Coronary artery (tissue), 2 donors: ENCODE results near the gene KCND3.
A peak's percentile ranks its signal among the peaks of the same experiment; 100 is the strongest.

Source experiments
- DNase-seq: peaks from one replicate; pipeline ENCODE4 v3.0.0-alpha.2; 2017; ENCODE audit warnings: low spot score
- H3K27ac ChIP-seq, 2 donors: fragments of 200-600 bp; sonication (generic); one replicate each; pipeline ENCODE4 v1.5.1; 2016 to 2019
- H3K4me3 ChIP-seq: fragments of 200-600 bp; sonication (generic); 2 replicates; pipeline ENCODE4 v1.5.1; 2016; ENCODE audit warnings: mild to moderate bottlenecking, moderate library complexity
- CTCF ChIP-seq: fragments of 200-600 bp; sonication (generic); IDR thresholded peaks from one replicate; pipeline ENCODE4 v1.5.1; 2019; ENCODE audit warnings: antibody characterized with exemption

The KCND3 gene

DNA sequence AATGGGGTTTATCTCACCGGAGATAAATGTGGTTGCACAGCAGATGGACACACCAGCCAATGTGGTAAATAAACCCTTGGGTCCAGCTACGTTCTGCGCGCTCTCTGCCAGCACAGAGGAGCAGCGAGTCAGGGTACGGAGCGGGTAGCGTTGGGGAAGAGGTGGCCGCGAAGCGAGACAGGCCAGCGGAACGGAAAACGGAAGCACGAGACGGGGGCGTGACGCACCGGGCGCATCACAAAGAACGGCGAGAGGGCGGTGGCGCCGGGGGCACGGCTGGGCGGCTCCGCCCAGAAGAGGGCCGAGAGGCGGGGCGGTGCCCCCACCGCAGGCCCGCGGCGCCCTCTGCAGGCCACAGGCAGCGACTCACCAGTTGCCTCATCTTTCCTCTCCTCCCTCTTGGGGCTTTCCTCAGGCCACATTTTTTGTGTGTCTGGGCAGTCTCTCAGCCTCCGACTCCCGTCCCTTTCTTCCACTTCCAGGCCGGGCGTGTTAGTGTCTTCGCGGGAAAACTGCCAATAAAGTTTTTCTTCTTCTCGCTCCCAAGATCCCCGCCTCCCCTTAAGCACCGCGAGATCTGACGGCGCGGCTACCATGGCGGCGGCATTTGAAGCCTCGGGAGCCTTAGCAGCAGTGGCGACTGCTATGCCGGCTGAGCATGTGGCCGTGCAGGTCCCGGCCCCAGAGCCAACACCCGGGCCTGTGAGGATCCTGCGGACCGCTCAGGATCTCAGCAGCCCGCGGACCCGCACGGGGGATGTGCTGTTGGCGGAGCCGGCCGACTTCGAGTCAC, 233.9 kb downstream of the KCND3 start, which contains the start of gene DDX20:
Gene DDX20 (plus strand): TSS at position 571 of the 793 bp plus-strand sequence. CDS start 24 bp downstream, at position 595.
- TF ChIP-seq CTCF, result peak; percentile 84
- Histone ChIP-seq H3K4me3 (peak within 1 kb of the TSS; percentile 87), H3K27ac (peak within 1 kb of the TSS; percentile 95 to 96)
- peak; percentile 94 for DNase-seq

- Histone ChIP-seq H3K27ac (peak overlapping the region; percentile 95 to 96), H3K4me3 (peak overlapping the region; percentile 87)
- DNase-seq, result peak; percentile 82
- TF ChIP-seq CTCF, result no peak
Measured at GRCh38 chr1:111754984-111755330, 234.5 kb downstream of the KCND3 start.

DNA sequence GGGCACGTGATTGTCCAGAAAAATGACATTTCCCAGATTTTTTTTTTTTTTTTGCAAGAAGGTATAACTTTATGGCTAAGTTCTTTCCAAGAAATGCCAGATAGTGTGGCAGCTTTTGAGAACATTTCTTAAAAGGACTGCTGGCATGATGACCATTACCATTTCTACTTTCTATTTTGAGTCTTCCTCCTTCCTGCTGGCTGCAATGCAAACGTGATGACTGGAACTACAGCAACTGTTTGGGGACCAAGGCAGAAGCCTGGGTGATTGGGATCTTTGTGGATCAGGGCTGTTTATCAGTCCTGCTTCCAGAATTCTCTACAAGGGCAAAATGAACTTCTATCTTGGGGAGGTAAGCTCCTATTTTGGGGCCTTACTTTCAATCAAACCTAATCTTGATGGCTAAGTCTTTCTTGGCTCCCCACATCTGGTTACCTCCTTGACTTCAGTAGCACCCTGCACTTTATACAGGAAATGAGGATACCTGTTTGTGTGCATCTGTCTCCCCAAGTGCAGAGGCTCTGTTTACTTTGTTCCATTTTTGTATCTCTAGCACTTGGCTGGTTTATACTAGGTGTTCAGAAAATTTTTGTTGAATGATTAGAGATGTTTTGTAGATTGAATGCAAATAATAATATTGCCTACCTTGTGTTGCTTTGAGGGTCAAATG, 237.4 kb downstream of the KCND3 start:
- H3K4me3 ChIP-seq, result no peak overlapping the region
- DNase-seq, result no peak
- no peak overlapping the region for H3K27ac ChIP-seq
- no peak for TF ChIP-seq CTCF

DNA sequence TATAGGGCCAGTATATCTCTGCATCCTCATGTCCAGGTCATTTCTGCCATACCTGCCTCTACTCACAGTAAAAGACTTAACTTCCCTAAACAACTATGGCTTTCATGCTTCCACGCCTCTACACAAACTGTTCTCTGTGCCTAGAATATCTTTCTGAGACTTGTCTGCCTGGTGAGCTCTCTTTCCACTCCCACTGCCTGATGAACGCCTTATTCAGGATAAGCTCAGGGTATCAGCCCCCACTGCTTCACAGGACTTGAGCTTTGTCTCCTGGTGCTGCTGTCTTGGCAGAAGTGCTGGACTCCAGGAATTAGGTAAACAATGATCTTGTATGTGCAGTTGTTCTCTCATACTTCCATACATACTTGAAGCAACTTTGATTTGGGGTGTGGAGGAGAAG, 238.6 kb downstream of the KCND3 start:
- Histone ChIP-seq H3K4me3 (no peak overlapping the region), H3K27ac (no peak overlapping the region)
- no peak for TF ChIP-seq CTCF
- no peak for DNase-seq

DNA sequence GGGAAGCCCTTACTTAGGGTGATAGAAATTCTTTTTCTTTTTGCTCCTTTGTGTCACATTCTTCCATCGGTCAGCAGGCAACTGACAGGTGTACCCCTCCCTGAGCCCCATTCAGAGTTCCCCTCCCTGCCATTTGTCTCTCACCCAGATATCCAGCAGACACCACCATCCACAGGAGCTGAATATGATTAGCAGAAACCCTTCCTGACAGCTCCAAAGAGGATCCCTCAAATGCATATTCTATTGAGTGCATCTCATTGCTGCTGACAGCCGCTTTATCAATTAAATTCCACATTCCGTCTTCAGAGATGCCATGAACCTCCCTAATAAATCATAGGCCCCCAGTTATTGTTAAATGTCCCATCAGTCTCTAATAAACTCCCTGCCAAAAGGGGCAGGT, 239.8 kb downstream of the KCND3 start:
- no peak for DNase-seq
- H3K4me3 ChIP-seq, result no peak overlapping the region
- H3K27ac ChIP-seq, result no peak overlapping the region
- TF ChIP-seq CTCF, result no peak

GRCh38 chr1:111747947-111748346, 241.5 kb downstream of the KCND3 start:
- TF ChIP-seq CTCF, result no peak
- DNase-seq, result no peak
- no peak overlapping the region for H3K27ac ChIP-seq
- H3K4me3 ChIP-seq, result no peak overlapping the region

- TF ChIP-seq CTCF, result peak; percentile 30
- DNase-seq, result no peak
- H3K4me3 ChIP-seq, result no peak overlapping the region
- H3K27ac ChIP-seq, result no peak overlapping the region
Measured at GRCh38 chr1:111747282-111747734, 242.2 kb downstream of the KCND3 start.
